ENCODE results near the gene PPP2R5A. TPM values are rescaled to one million over a fixed set of nuclear protein-coding genes. Genes with fewer than 3 reads are reported as not detected.
"Not testable (repeated sequence)": the region's sequence is repeated elsewhere in the genome, so short reads cannot be mapped to it uniquely, and the experiment has no call there.

PPP2R5A gene
- total RNA-seq, 2 donors from 2014 or later, result 61.0 to 69.5 TPM

DNA sequence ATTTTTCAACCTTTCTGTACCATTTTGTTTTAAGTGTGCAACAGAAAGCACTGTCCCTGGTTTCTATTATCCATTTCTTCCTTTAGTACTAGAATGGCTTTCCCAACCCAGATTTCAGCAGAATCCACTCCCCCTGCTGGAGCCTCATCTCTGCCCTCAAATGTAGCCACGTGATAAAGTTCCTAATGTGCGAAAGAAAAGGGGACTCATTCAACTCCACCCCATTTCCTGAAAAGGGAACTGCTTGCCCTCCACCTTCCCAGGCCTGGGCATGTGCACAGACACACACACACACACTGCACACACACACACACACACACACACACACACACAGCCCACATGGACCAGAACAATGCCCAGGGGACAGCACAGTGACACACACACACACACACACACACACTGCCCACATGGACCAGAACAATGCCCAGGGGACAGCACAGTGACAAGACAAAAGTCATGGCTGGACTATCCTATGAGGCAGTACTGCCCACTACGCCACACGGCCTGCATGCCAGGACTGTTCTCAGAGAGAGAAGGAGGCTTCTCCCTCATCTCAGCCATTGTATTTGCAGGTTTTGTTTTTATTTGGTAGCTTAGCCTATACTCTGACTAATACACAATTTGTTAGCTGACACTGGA lies 96.3 kb downstream of the PPP2R5A start:
- DNase-seq, result no peak
- no peak for ATAC-seq
- intact Hi-C loops (cut with DNase I, micrococcal nuclease), result no loop called here

DNA sequence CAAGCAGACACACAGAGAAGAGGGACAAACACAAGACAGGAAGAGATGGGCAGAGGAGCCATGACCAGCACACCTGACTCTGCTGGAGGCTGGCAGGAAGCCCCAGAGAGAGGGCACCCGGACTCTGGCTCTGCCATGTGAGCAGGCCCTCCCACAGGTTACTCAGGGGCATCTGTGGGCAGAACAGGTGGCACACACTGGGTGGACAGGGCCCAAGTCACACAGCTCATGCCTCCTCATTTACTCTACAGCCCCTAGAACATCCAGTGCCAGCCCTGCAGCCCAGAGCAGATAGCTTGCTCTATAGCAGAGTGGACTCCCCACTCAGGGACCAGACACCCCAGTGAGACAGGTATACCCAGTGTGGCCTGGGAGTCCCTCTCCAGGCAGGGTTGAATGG lies 100.8 kb downstream of the PPP2R5A start:
- DNase-seq, result no peak
- ATAC-seq, result no peak
- intact Hi-C loops (cut with DNase I, micrococcal nuclease), result no loop called here

GRCh38 chr1:212388985-212389716 lies 103.9 kb downstream of the PPP2R5A start:
- no peak for ATAC-seq
- DNase-seq, result no peak
- intact Hi-C loops (cut with DNase I, micrococcal nuclease), result no loop called here

DNA sequence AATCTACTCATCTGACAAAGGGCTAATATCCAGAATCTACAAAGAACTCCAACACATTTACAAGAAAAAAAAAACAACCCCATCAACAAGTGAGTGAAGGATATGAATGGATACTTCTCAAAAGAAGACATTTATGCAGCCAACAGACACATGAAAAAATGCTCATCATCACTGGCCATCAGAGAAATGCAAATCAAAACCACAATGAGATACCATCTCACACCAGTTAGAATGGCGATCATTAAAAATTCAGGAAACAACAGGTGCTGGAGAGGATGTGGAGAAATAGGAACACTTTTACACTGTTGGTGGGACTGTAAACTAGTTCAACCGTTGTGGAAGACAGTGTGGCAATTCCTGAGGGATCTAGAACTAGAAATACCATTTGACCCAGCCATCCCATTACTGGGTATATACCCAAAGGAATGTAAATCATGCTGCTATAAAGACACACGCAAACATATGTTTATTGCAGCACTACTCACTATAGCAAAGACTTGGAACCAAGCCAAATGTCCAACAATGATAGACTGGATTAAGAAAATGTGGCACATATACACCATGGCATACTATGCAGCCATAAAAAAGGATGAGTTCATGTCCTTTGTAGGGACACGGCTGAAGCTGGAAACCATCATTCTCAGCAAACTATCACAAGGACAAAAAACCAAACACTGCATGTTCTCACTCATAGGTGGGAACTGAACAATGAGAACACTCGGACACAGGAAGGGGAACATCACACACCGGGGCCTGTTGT lies 110.6 kb downstream of the PPP2R5A start:
- ATAC-seq; intact Hi-C loops (cut with DNase I, micrococcal nuclease); DNase-seq: not testable (repeated sequence)

DNA sequence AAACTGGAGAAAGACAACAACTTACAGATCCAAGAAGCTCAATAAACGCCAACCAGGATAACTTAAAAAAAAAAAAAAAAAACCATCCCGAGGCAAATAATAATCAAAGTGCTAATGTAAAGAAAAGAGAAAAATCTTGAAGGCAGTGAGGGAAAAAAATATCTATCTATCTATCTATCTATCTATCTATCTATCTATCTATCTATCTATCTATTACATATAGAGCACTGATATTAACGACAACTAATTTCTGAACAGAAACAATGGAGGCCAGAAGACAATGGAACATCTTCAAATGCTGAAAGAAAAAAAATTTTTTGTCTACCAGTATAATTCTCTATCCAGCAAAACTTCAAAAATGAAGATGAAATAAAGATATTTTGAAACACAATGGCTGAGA lies 111.4 kb downstream of the PPP2R5A start:
- intact Hi-C loops (cut with DNase I, micrococcal nuclease), result no loop called here
- DNase-seq (no peak), ATAC-seq (no peak)

DNA sequence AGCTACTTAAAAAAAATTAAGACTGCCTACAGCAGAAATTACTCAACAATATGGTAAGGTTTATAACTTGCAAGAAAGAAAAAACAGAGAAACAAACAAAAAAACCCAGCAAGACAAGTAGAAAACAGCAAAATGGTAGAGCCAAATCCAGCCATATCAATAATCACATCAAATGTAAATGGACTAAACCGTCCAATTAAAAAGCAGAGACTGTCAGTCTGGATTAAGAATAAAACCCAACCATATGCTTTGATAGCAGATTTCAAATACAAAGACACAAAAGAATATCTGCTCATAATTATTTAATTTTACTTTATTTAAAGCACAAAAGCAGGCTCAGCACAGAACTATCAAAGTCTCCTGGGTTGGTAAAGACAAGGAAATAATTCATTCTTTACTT lies 112.0 kb downstream of the PPP2R5A start:
- DNase-seq, result no peak
- no peak for ATAC-seq
- intact Hi-C loops (cut with DNase I, micrococcal nuclease), result no loop called here

- DNase-seq (no peak), ATAC-seq (no peak)
- intact Hi-C loops (cut with DNase I, micrococcal nuclease), result no loop called here
Measured at GRCh38 chr1:212401042-212401441, 115.8 kb downstream of the PPP2R5A start.

DNA sequence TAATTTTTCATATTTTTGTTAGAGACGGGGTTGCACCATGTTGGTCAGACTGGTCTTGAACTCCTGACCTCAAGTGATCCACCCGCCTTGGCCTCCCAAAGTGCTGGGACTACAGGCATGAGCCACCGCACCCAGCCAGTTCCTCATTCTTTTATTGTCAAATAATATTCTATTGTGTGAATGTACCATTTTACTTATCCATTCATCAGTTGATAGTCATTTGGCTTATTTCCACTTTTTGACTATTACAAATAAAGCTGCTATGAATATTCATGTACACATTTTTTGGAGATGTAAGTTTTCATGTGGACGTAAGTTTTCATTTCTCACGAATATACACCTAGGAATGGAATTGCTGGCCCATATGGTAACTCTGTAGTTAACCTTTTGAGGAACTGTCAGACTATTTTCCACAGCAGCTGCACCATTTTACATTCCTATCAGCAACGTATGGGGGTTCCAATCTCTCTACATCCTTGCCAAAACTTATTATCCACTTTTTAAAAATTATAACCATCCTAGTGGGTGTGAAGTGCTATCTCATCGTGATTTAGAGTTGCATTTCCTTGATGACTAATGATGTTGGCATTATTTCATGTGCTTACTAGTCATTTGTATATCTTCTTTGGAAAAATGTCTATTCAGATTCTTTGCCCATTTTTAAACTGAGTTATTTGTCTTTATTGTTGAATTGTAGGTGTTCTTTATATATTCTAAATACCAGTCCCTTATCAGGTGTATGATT lies 116.8 kb downstream of the PPP2R5A start:
- no peak for ATAC-seq
- intact Hi-C loops (cut with DNase I, micrococcal nuclease), result no loop called here
- no peak for DNase-seq

DNA sequence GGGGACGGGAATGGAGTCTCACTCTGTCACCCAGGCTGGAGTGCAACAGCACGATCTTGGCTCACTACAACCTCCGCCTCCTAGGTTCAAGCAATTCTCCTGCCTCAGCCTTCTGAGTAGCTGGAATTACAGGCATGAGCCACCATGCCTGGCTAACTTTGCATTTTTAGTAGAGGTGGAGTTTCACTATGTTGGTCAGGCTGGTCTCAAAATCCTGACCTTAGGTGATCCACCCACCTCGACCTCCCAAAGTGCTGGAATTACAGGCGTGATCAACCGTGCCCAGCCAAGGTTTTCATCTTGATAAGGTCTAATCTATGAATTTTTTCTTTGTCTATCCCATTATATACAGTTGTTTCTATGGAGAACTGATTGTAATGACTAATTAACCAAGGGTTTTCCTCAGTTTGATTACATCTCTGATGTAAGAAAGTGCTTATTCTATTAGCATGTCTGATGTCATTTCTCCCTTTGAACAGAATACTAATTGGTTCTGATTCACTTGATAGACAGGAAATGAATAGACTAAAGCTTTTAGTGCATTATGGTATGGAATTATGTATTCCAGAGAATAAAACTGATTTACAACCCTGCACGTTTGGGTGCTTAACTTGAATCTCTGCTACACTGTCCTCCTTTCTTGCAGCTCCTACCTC lies 117.6 kb downstream of the PPP2R5A start:
- ATAC-seq (no peak), DNase-seq (no peak)
- intact Hi-C loops (cut with DNase I, micrococcal nuclease), result no loop called here

- DNase-seq (no peak), ATAC-seq (no peak)
- intact Hi-C loops (cut with DNase I, micrococcal nuclease), result no loop called here
Measured at GRCh38 chr1:212410231-212410820, 125.1 kb downstream of the PPP2R5A start.

Other genes with a start within 250 kb of the PPP2R5A start
- 10 to 100 TPM; 11.7 to 13.0 TPM for gene INTS7, start 249.9 kb upstream of the PPP2R5A start, total RNA-seq
- 1 to 10 TPM; 1.7 to 4.1 TPM for gene DTL, start 249.7 kb upstream of the PPP2R5A start, total RNA-seq
- 1 to 10 TPM; 2.8 to 2.9 TPM for gene PACC1, start 129.5 kb downstream of the PPP2R5A start, total RNA-seq
- 10 to 100 TPM; 26.6 to 38.7 TPM for gene NENF, start 147.5 kb downstream of the PPP2R5A start, total RNA-seq

All from left colon (tissue), 2 donors.